Neuron (in vitro differentiated cells): ENCODE results near the gene SNRPA1.

Experiments used
- H2AFZ ChIP-seq: one replicate; pipeline ENCODE4 v1.6.1; 2013; ENCODE audit warnings: low read depth, mild to moderate bottlenecking, inconsistent platforms, low read length, moderate library complexity
- H3K27me3 ChIP-seq: one replicate; pipeline ENCODE4 v1.6.1; 2013; ENCODE audit warnings: low read length; ENCODE audit not compliant: insufficient read depth
- H3K36me3 ChIP-seq: one replicate; pipeline ENCODE4 v1.6.1; 2013; ENCODE audit warnings: low read length; ENCODE audit not compliant: insufficient read depth
- H3K4me1 ChIP-seq: one replicate; pipeline ENCODE4 v1.6.1; 2013; ENCODE audit warnings: low read length; ENCODE audit not compliant: insufficient read depth
- H3K4me3 ChIP-seq: 2 replicates; pipeline ENCODE4 v1.5.1; 2013; ENCODE audit warnings: mild to moderate bottlenecking, low read length, moderate library complexity
- H3K9me3 ChIP-seq: one replicate; pipeline ENCODE4 v1.6.1; 2013; ENCODE audit warnings: low read length

SNRPA1 gene

GRCh38 chr15:101314336-101315125 is 19.5 kb upstream of the SNRPA1 start:
- Histone ChIP-seq H3K4me1 (no peaks in the 10 kb centered on the region), H3K36me3 (peaks cover 2% of the 10 kb centered on the region), H3K4me3 (no peak overlapping the region), H2AFZ (no peak overlapping the region), H3K9me3 (no peaks in the 10 kb centered on the region), H3K27me3 (no peaks in the 10 kb centered on the region)

- Histone ChIP-seq H3K9me3 (no peaks in the 10 kb centered on the region), H3K4me3 (no peak overlapping the region), H3K27me3 (no peaks in the 10 kb centered on the region), H2AFZ (no peak overlapping the region), H3K4me1 (peaks cover 2% of the 10 kb centered on the region), H3K36me3 (peaks cover 2% of the 10 kb centered on the region)
These were observed 18.2 kb upstream of the SNRPA1 start for GRCh38 chr15:101313041-101313761.

- H3K4me3 ChIP-seq: no peak overlapping the region
- peaks cover 5% of the 10 kb centered on the region for H3K4me1 ChIP-seq
These were observed 15.5 kb upstream of the SNRPA1 start for GRCh38 chr15:101310508-101310907.

GRCh38 chr15:101310161-101310480 is 15.1 kb upstream of the SNRPA1 start:
- no peaks in the 10 kb centered on the region for H3K9me3 ChIP-seq
- no peak overlapping the region for H2AFZ ChIP-seq
- no peaks in the 10 kb centered on the region for H3K27me3 ChIP-seq
- H3K4me1 ChIP-seq: peaks cover 5% of the 10 kb centered on the region
- H3K36me3 ChIP-seq: no peaks in the 10 kb centered on the region
- H3K4me3 ChIP-seq: no peak overlapping the region

More at GRCh38 chr15:101310508-101310907, 15.5 kb upstream of the SNRPA1 start:
- H2AFZ ChIP-seq: no peak overlapping the region
- H3K9me3 ChIP-seq: no peaks in the 10 kb centered on the region
- H3K27me3 ChIP-seq: no peaks in the 10 kb centered on the region
- no peaks in the 10 kb centered on the region for H3K36me3 ChIP-seq

GRCh38 chr15:101309436-101310160 is 14.6 kb upstream of the SNRPA1 start:
- H3K27me3 ChIP-seq: no peaks in the 10 kb centered on the region
- H2AFZ ChIP-seq: no peak overlapping the region
- H3K9me3 ChIP-seq: no peaks in the 10 kb centered on the region
- H3K4me1 ChIP-seq: peaks cover 5% of the 10 kb centered on the region
- H3K36me3 ChIP-seq: no peaks in the 10 kb centered on the region
- no peak overlapping the region for H3K4me3 ChIP-seq

GRCh38 chr15:101308604-101309435 is 13.8 kb upstream of the SNRPA1 start:
- Histone ChIP-seq H2AFZ (no peak overlapping the region), H3K4me3 (no peak overlapping the region), H3K36me3 (no peaks in the 10 kb centered on the region), H3K4me1 (peaks cover 5% of the 10 kb centered on the region), H3K27me3 (no peaks in the 10 kb centered on the region), H3K9me3 (no peaks in the 10 kb centered on the region)

GRCh38 chr15:101307897-101308603 is 13.0 kb upstream of the SNRPA1 start:
- Histone ChIP-seq H3K4me3 (no peak overlapping the region), H3K4me1 (peaks cover 5% of the 10 kb centered on the region), H3K9me3 (no peaks in the 10 kb centered on the region)

DNA sequence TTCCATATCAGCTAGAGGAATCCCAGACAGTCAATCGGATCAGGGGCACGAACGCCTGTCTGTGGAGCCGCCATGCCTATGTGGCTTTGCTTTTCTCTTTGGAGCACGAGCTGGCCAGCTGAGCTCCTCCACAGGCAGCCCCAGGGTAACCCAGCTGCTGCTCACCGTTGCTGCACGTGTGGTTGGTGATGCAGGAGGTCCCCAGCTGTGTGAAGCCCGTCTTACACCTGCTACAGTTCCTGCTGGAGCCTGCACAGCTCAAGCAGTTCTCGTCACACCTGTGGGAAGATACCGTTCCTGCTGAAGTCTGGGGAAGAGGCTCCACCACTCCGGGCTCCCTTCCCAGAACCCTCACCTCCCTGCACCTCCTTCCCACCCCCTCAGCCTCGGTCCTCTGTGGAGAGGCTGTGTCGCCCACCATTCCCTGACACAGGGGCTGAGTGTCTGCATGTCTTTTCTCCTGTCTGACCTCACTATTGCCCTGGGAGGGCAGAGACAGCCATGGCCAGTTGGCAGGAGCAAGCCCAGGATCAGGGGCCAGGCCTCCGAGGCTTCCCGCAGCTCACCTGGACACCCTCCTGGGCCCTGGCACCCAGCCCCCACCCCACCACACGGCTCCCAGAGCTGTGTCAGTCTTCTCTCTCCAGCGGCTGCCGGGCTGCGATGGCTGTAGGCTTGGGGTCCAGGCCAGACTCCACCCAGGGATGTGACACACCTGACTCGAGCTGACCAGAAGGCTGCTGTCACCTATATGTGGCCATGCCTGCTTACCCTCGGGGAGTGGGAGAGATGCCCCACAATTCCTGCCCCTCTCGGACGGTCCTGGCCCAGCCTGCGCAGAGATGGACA is 12.2 kb upstream of the SNRPA1 start:
- H3K9me3 ChIP-seq: no peaks in the 10 kb centered on the region
- no peaks in the 10 kb centered on the region for H3K27me3 ChIP-seq
- peaks cover 5% of the 10 kb centered on the region for H3K4me1 ChIP-seq
- no peaks in the 10 kb centered on the region for H3K36me3 ChIP-seq
- no peak overlapping the region for H3K4me3 ChIP-seq
- no peak overlapping the region for H2AFZ ChIP-seq

More at GRCh38 chr15:101307897-101308603, 13.0 kb upstream of the SNRPA1 start:
- H2AFZ ChIP-seq: no peak overlapping the region
- no peaks in the 10 kb centered on the region for H3K36me3 ChIP-seq
- no peaks in the 10 kb centered on the region for H3K27me3 ChIP-seq

DNA sequence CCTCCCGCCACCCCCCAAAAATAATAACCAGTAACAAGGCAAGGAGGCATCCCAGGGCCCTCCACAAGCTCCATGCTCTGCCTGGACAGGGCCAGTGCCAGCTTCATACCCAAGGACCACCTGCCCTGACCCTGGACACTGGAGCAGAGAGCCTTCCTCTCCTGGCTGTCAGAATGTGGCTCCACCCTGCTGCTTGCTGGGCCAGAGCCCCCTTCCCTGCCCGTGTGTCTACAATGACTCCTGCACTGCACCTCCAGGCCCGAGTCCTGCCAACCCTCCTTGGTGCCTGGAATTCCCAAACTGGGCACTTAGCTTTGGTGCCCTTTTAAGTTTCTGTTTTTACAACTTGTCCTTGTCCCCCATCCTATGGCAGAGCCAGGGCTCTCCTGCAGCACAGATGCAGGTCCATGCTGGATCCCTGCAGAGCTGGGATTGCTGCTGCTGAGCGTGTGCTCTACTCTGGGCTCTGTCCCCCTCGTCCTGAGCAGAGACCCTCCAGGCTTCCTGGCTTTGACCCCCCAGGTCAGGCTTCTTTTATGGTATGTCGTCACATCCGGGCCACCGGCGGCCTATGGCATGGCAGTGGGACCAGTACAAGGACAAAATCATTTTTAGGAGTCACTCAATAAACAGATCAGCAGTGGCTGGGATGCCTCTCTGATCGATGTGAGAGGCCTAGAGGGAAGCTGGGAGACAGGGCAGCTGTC is 11.4 kb upstream of the SNRPA1 start:
- H3K4me1 ChIP-seq: peaks cover 5% of the 10 kb centered on the region
- no peak overlapping the region for H3K4me3 ChIP-seq
- no peaks in the 10 kb centered on the region for H3K9me3 ChIP-seq
- H3K36me3 ChIP-seq: no peaks in the 10 kb centered on the region
- H3K27me3 ChIP-seq: no peaks in the 10 kb centered on the region
- H2AFZ ChIP-seq: no peak overlapping the region

DNA sequence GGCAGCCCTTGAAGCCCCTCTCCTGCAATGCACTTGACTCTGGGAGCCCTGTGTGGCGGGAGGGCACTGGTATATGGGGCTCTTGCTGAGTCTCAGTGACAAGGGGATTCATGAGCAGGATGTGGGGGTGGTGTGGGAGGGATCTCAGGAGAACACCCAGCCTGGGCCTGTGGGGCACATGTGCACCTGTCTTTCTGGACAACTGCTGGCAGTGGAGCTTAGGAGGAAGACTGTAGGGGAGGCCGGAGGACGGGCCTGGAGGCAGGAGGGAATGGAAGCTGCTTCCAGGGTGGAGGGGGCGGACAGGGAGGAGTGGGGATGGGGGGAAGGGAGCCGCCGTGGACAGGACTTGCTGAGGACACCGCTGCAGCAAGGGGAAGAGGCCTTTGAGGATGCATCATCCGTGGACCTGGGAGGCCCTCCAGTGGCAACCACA is 10.8 kb upstream of the SNRPA1 start:
- peaks cover 5% of the 10 kb centered on the region for H3K4me1 ChIP-seq
- H3K36me3 ChIP-seq: no peaks in the 10 kb centered on the region
- H2AFZ ChIP-seq: no peak overlapping the region
- no peak overlapping the region for H3K4me3 ChIP-seq
- no peaks in the 10 kb centered on the region for H3K27me3 ChIP-seq
- H3K9me3 ChIP-seq: no peaks in the 10 kb centered on the region

GRCh38 chr15:101303408-101303807 is 8.4 kb upstream of the SNRPA1 start:
- Histone ChIP-seq H3K27me3 (no peaks in the 10 kb centered on the region), H3K4me1 (peaks cover 5% of the 10 kb centered on the region), H3K36me3 (no peaks in the 10 kb centered on the region), H3K9me3 (no peaks in the 10 kb centered on the region), H3K4me3 (no peak overlapping the region), H2AFZ (no peak overlapping the region)
